Osteocyte (in vitro differentiated cells): Measurements from ENCODE around the gene TLNRD1. TPM values are rescaled to one million over a fixed set of nuclear protein-coding genes. Genes with fewer than 3 reads are reported as not detected.
A peak's percentile ranks its signal among the peaks of the same experiment; 100 is the strongest.

ENCODE experiments used
- DNase-seq: peaks from one replicate; pipeline ENCODE4 v3.0.0; 2021; ENCODE audit warnings: mixed read lengths; ENCODE audit not compliant: unreplicated experiment; ENCODE audit errors: extremely low spot score
- H3K27ac Mint-ChIP-seq: one replicate; pipeline ENCODE4 v1.8.0; 2021; ENCODE audit warnings: mild to moderate bottlenecking, mixed read lengths; ENCODE audit not compliant: unreplicated experiment
- H3K27me3 Mint-ChIP-seq: one replicate; pipeline ENCODE4 v1.8.0; 2021; ENCODE audit warnings: mixed read lengths; ENCODE audit not compliant: unreplicated experiment
- H3K36me3 Mint-ChIP-seq: one replicate; pipeline ENCODE4 v1.8.0; 2021; ENCODE audit warnings: mixed read lengths; ENCODE audit not compliant: unreplicated experiment
- H3K4me1 Mint-ChIP-seq: one replicate; pipeline ENCODE4 v1.8.0; 2021; ENCODE audit warnings: mixed read lengths; ENCODE audit not compliant: unreplicated experiment
- H3K4me3 Mint-ChIP-seq: one replicate; pipeline ENCODE4 v1.8.0; 2021; ENCODE audit warnings: mild to moderate bottlenecking, moderate library complexity, mixed read lengths; ENCODE audit not compliant: unreplicated experiment
- H3K9me3 Mint-ChIP-seq: one replicate; pipeline ENCODE4 v1.8.0; 2021; ENCODE audit warnings: mixed read lengths; ENCODE audit not compliant: unreplicated experiment
- total RNA-seq: library from RNA; stranded (reverse); gene quantifications from 2 replicates; pipeline ENCODE4 v1.2.1, GENCODE V29; 2021
- TF ChIP-seq, protein P1 (sequence below): fragments of 200-600 bp; sonication (generic); IDR thresholded peaks from 2 replicates; pipeline ENCODE4 v1.5.0; 2021; ENCODE audit warnings: antibody characterized with exemption, mild to moderate bottlenecking, moderate library complexity

TLNRD1 gene
- total RNA-seq, 1 donor from 2014 or later = 10.6 TPM

GRCh38 chr15:80989518-80990478 is 10.9 kb upstream of the TLNRD1 start, which contains the start of gene MESD:
Gene MESD, minus strand, starts transcription at chr15:80989819. Its CDS starts 28 bp downstream, at chr15:80989791.
- H3K4me3 Mint-ChIP-seq = peak within 1 kb of the TSS; percentile 94
- no peaks in the 10 kb centered on the region for H3K9me3 Mint-ChIP-seq
- TF ChIP-seq, protein P1, sequence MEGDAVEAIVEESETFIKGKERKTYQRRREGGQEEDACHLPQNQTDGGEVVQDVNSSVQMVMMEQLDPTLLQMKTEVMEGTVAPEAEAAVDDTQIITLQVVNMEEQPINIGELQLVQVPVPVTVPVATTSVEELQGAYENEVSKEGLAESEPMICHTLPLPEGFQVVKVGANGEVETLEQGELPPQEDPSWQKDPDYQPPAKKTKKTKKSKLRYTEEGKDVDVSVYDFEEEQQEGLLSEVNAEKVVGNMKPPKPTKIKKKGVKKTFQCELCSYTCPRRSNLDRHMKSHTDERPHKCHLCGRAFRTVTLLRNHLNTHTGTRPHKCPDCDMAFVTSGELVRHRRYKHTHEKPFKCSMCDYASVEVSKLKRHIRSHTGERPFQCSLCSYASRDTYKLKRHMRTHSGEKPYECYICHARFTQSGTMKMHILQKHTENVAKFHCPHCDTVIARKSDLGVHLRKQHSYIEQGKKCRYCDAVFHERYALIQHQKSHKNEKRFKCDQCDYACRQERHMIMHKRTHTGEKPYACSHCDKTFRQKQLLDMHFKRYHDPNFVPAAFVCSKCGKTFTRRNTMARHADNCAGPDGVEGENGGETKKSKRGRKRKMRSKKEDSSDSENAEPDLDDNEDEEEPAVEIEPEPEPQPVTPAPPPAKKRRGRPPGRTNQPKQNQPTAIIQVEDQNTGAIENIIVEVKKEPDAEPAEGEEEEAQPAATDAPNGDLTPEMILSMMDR = no peak
- H3K27me3 Mint-ChIP-seq = no peaks in the 10 kb centered on the region
- peak within 1 kb of the TSS; percentile 98 for H3K27ac Mint-ChIP-seq
- peaks cover 2% of the 10 kb centered on the region for H3K36me3 Mint-ChIP-seq
- peaks cover 51% of the 10 kb centered on the region for H3K4me1 Mint-ChIP-seq
- DNase-seq = peak; percentile 98

- Mint-ChIP-seq H3K27me3 (no peaks in the 10 kb centered on the region), H3K4me1 (peaks cover 43% of the 10 kb centered on the region), H3K9me3 (no peaks in the 10 kb centered on the region), H3K36me3 (peaks cover 2% of the 10 kb centered on the region), H3K4me3 (no peak overlapping the region), H3K27ac (peak overlapping the region; percentile 7)
- DNase-seq = no peak
- TF ChIP-seq, protein P1 = no peak
Measured at GRCh38 chr15:80990955-80991354, 9.8 kb upstream of the TLNRD1 start.

GRCh38 chr15:80991421-80991820 is 9.3 kb upstream of the TLNRD1 start:
- peaks cover 2% of the 10 kb centered on the region for H3K36me3 Mint-ChIP-seq
- TF ChIP-seq, protein P1 = no peak
- H3K27ac Mint-ChIP-seq = peak overlapping the region; percentile 7

GRCh38 chr15:80992006-80992405 is 8.7 kb upstream of the TLNRD1 start:
- H3K4me3 Mint-ChIP-seq = no peak overlapping the region
- no peak for DNase-seq
- H3K4me1 Mint-ChIP-seq = peaks cover 34% of the 10 kb centered on the region
- H3K27me3 Mint-ChIP-seq = no peaks in the 10 kb centered on the region
- TF ChIP-seq, protein P1 = no peak
- H3K27ac Mint-ChIP-seq = no peak overlapping the region
- H3K36me3 Mint-ChIP-seq = peaks cover 2% of the 10 kb centered on the region
- no peaks in the 10 kb centered on the region for H3K9me3 Mint-ChIP-seq

More at GRCh38 chr15:80991421-80991820, 9.3 kb upstream of the TLNRD1 start:
- no peak for DNase-seq
- Mint-ChIP-seq H3K4me1 (peaks cover 40% of the 10 kb centered on the region), H3K27me3 (no peaks in the 10 kb centered on the region), H3K4me3 (no peak overlapping the region), H3K9me3 (no peaks in the 10 kb centered on the region)

GRCh38 chr15:80992441-80992840 is 8.3 kb upstream of the TLNRD1 start:
- Mint-ChIP-seq H3K36me3 (peaks cover 2% of the 10 kb centered on the region), H3K9me3 (no peaks in the 10 kb centered on the region), H3K4me1 (peaks cover 32% of the 10 kb centered on the region), H3K27ac (no peak overlapping the region), H3K4me3 (no peak overlapping the region), H3K27me3 (no peaks in the 10 kb centered on the region)
- TF ChIP-seq, protein P1 = no peak
- no peak for DNase-seq
